Stimulated activated CD8-positive, alpha-beta memory T cell treated with anti-CD3 and anti-CD28 coated beads, Interleukin-4, amount 100 ng/mL, for 48 hours (primary cell): ENCODE data around the gene DLG5.
A peak's percentile ranks its signal among the peaks of the same experiment; 100 is the strongest.

Source experiments
- DNase-seq: peaks from one replicate; pipeline ENCODE4 v3.0.0-alpha.2; 2020

DLG5 gene

GRCh38 chr10:77817541-77817940 is 109.0 kb downstream of the DLG5 start:
- no peak for DNase-seq

GRCh38 chr10:77816311-77816710 is 110.2 kb downstream of the DLG5 start:
- DNase-seq, result no peak

- no peak for DNase-seq
Measured at GRCh38 chr10:77812741-77813140, 113.8 kb downstream of the DLG5 start.

- DNase-seq, result no peak
Measured at GRCh38 chr10:77811831-77812430, 114.6 kb downstream of the DLG5 start.

GRCh38 chr10:77810446-77811335 is 115.9 kb downstream of the DLG5 start:
- DNase-seq, result no peak

- no peak for DNase-seq
Measured at GRCh38 chr10:77809336-77809735, 117.2 kb downstream of the DLG5 start.

GRCh38 chr10:77807706-77808105 is 118.8 kb downstream of the DLG5 start:
- DNase-seq, result no peak

- DNase-seq, result no peak
Measured at GRCh38 chr10:77806511-77807157, 119.9 kb downstream of the DLG5 start.

GRCh38 chr10:77805676-77806075 is 120.9 kb downstream of the DLG5 start:
- DNase-seq, result no peak

GRCh38 chr10:77804371-77804770 is 122.2 kb downstream of the DLG5 start:
- DNase-seq, result no peak

GRCh38 chr10:77801474-77802161 is 124.9 kb downstream of the DLG5 start:
- peak; percentile 73 for DNase-seq

- no peak for DNase-seq
Measured at GRCh38 chr10:77800738-77801266, 125.8 kb downstream of the DLG5 start.

GRCh38 chr10:77800320-77800719 is 126.2 kb downstream of the DLG5 start:
- no peak for DNase-seq

GRCh38 chr10:77799352-77799751 is 127.2 kb downstream of the DLG5 start:
- no peak for DNase-seq

- DNase-seq, result no peak
Measured at GRCh38 chr10:77798940-77799339, 127.6 kb downstream of the DLG5 start.

GRCh38 chr10:77796311-77796915 is 130.1 kb downstream of the DLG5 start:
- DNase-seq, result no peak

GRCh38 chr10:77795426-77796055 is 131.0 kb downstream of the DLG5 start:
- DNase-seq, result no peak

GRCh38 chr10:77794256-77795142 is 132.1 kb downstream of the DLG5 start:
- no peak for DNase-seq

- DNase-seq, result no peak
Measured at GRCh38 chr10:77793831-77794230, 132.7 kb downstream of the DLG5 start.

GRCh38 chr10:77792155-77792554 is 134.4 kb downstream of the DLG5 start:
- no peak for DNase-seq

GRCh38 chr10:77791506-77791905 is 135.0 kb downstream of the DLG5 start:
- DNase-seq, result no peak
